Heart left ventricle (tissue), 16 donors: Measurements from ENCODE around the gene SPNS2. TPM values are rescaled to one million over a fixed set of nuclear protein-coding genes. Genes with fewer than 3 reads are reported as not detected.

ENCODE experiments used
- ATAC-seq, 4 donors: fragments of 200-7000 bp; cut with Tn5 transposase; one replicate each; pipeline ENCODE4 v1.9.1; 2020 to 2022; ENCODE audit warnings: moderate library complexity in 4 of 4, mild to moderate bottlenecking in 3 of 4, moderate number of reproducible peaks in 1 of 4
- DNase-seq, 5 donors: peaks; one replicate each; pipeline ENCODE4 v3.0.0-alpha.2; 2020
- H3K27ac ChIP-seq, 12 donors: fragments of 200-600 bp; sonication (generic) in 4 of 12; one replicate each; pipeline versions ENCODE4 v1.5.0 to v1.8.0; 2016 to 2022; ENCODE audit warnings: mild to moderate bottlenecking in 2 of 12
- H3K27me3 ChIP-seq, 9 donors: fragments of 200-600 bp; sonication (generic) in 2 of 9; one replicate each; pipeline versions ENCODE4 v1.5.1 to v1.8.0; 2016 to 2022; ENCODE audit warnings: mild to moderate bottlenecking in 3 of 9
- H3K36me3 ChIP-seq, 9 donors: fragments of 200-600 bp; sonication (generic) in 2 of 9; one replicate each; pipeline versions ENCODE4 v1.5.0 to v1.8.0; 2018 to 2022; ENCODE audit warnings: mild to moderate bottlenecking in 2 of 9
- H3K4me1 ChIP-seq, 12 donors: fragments of 200-600 bp; sonication (generic) in 4 of 12; one replicate each; pipeline versions ENCODE4 v1.5.0 to v1.8.0; 2016 to 2022; ENCODE audit warnings: mild to moderate bottlenecking in 3 of 12
- H3K4me3 ChIP-seq, 12 donors: fragments of 200-600 bp; sonication (generic) in 4 of 12; one replicate each; pipeline versions ENCODE4 v1.5.0 to v1.8.0; 2017 to 2022; ENCODE audit warnings: mild to moderate bottlenecking in 9 of 12, moderate library complexity in 4 of 12
- H3K9me3 ChIP-seq, 12 donors: fragments of 200-600 bp; sonication (generic) in 4 of 12; one replicate each; pipeline versions ENCODE4 v1.5.0 to v1.8.0; 2016 to 2022; ENCODE audit warnings: mild to moderate bottlenecking in 1 of 12
- CTCF ChIP-seq, 12 donors: fragments of 200-600 bp; sonication (generic) in 4 of 12; IDR thresholded peaks; one replicate each; pipeline versions ENCODE4 v1.5.0 to v1.8.0; 2018 to 2022; ENCODE audit warnings: antibody characterized with exemption in 12 of 12, mild to moderate bottlenecking in 5 of 12
- POLR2A ChIP-seq, 2 donors: fragments of 450-650 bp; IDR thresholded peaks; one replicate each; pipeline ENCODE4 v1.6.1; 2017; ENCODE audit warnings: antibody characterized with exemption in 2 of 2, mild to moderate bottlenecking in 2 of 2, moderate library complexity in 2 of 2
- WGBS, 4 donors: extraction: QIAGEN DNeasy Blood & Tissue Kit in 2 of 4; methylation state at CpG; one replicate each; pipeline versions ENCODE4 v1.1.5 to v1.1.7; 2013 to 2018; 5-methylcytosine and 5-hydroxymethylcytosine counted together
- intact Hi-C, 10 donors: fragments of 100-400 bp; cut with DNase I; formaldehyde crosslinking; loops; one replicate each; pipeline versions ENCODE4 v1.11.1 to v1.14.2; 2022
- polyA plus RNA-seq, 2 donors: library from polyadenylated mRNA; stranded (reverse); fragments of 200-250 nt; gene quantifications; one replicate each; pipeline ENCODE4 v1.2.3, GENCODE V29; 2013
- total RNA-seq, 9 donors: library from RNA; depleted of rRNA in 2 of 9; stranded (reverse); fragments of >200 nt in 2 of 9; fragmentation: NEBNext Ultra II Directional in 3 of 9; extraction: Animal tissue kit (Norgen Biotek cat#: 25700) in 3 of 9; gene quantifications; one replicate each; pipeline versions ENCODE4 v1.1.0 to v1.2.4, GENCODE V29; 2016 to 2023
- donor health status: ischemic (EF 13 %, LVEDD 7.1; RV severe dilation, severe dysfunction).
- donor health status: healthy with polysubstance abuse.
- donor health status: DM: no; HTN: yes; CAD: no.
- donor health status: DM: no; HTN: no; CAD: no.
- donor health status: ischemic (EF 25% LVEDD 6.9; RV normal size, moderate dysfunction).
- donor health status: ischemic (EF 25% LVEDD 5.7; RV mildly dilated, moderate dysfunction).
- donor health status: healthy.
- donor health status: DM: yes; HTN: yes; CAD: no.
- donor health status: ischemic (EF 35%, LVEDD 5.7; RV mildly dilated, moderate dysfunction).
- donor health status: nonischemic (EF 11% LVEDD 7.7; RV severe dilation, severe dysfunction).
- donor health status: DM: yes; HTN: yes; CAD: no.
- donor health status: PGD.
- donor health status: ischemic (EF 29% LVEDD 5.4; RV normal size, mild dysfunction).
- donor health status: nonischemic (EF 23%, LVEDD 6.1; RV moderate dilation, normal function).

Gene SPNS2
- total and polyA plus RNA-seq, 11 donors, result 6.4 to 22.0 (median 13.3) TPM

- Histone ChIP-seq H3K4me3 (peak overlapping the region; percentile 18 to 75 (median 62)), H3K27me3 (peaks cover 0 to 33% (median 0%) of the 10 kb centered on the region in 9 donors), H3K27ac (peak overlapping the region; percentile 26 to 82 (median 72)), H3K36me3 (no peaks in the 10 kb centered on the region), H3K9me3 (no peaks in the 10 kb centered on the region), H3K4me1 (peaks cover 2 to 63% (median 32%) of the 10 kb centered on the region in 12 donors)
- peak in 2 of 5 donors; percentile 37 to 52 for DNase-seq
- TF ChIP-seq CTCF (IDR thresholded peaks at IDR 0.05) (no peak), POLR2A (IDR thresholded peaks at IDR 0.05) (no peak)
- 1 to 3% (median 1%) methylated on average over 38 to 53 of the region's 53 CpGs for WGBS, 4 donors
- peak in 3 of 4 donors; percentile 16 to 59 (median 33) for ATAC-seq
- intact Hi-C loops, result loop anchor here in 6 of 10 donors (5.0 to 10.0 kb wide), 5 partner anchors 38 to 77 kb away; partner anchors contain the start of gene SPNS3 (in 1 of the 6)
Measured at GRCh38 chr17:4499431-4500190, 930 bp downstream of the SPNS2 start.

GRCh38 chr17:4500191-4500571 lies 1.5 kb downstream of the SPNS2 start:
- TF ChIP-seq CTCF (IDR thresholded peaks at IDR 0.05), result no peak
- no peak for TF ChIP-seq POLR2A (IDR thresholded peaks at IDR 0.05)
- H3K4me3 ChIP-seq, result peak overlapping the region; percentile 18 to 75 (median 62)
- H3K27me3 ChIP-seq, result peaks cover 0 to 33% (median 0%) of the 10 kb centered on the region in 9 donors
- no peaks in the 10 kb centered on the region for H3K9me3 ChIP-seq
- H3K27ac ChIP-seq, result peak overlapping the region in 11 of 12 donors; percentile 38 to 82 (median 72)
- no peak for DNase-seq
- no peaks in the 10 kb centered on the region for H3K36me3 ChIP-seq
- intact Hi-C loops, result loop anchor here in 4 of 10 donors (5.0 to 10.0 kb wide), 3 partner anchors 37 to 78 kb away; no protein-coding TSS in a partner anchor
- WGBS, 4 donors, result 19 to 24% (median 22%) methylated on average over 6 to 7 of the region's 7 CpGs
- ATAC-seq, result peak in 1 of 4 donors; percentile 6
- H3K4me1 ChIP-seq, result peaks cover 2 to 68% (median 35%) of the 10 kb centered on the region in 12 donors

GRCh38 chr17:4501295-4501949 lies 2.7 kb downstream of the SPNS2 start:
- peaks cover 0 to 33% (median 0%) of the 10 kb centered on the region in 9 donors for H3K27me3 ChIP-seq
- H3K27ac ChIP-seq, result peak overlapping the region in 8 of 12 donors; percentile 11 to 82 (median 50)
- WGBS, 4 donors, result 44 to 56% (median 48%) methylated on average over 3 of the region's 3 CpGs
- DNase-seq (no peak), ATAC-seq (no peak)
- peak overlapping the region in 10 of 12 donors; percentile 55 to 75 (median 64) for H3K4me3 ChIP-seq
- H3K9me3 ChIP-seq, result no peaks in the 10 kb centered on the region
- no peak for TF ChIP-seq CTCF (IDR thresholded peaks at IDR 0.05)
- TF ChIP-seq POLR2A (IDR thresholded peaks at IDR 0.05), result no peak
- H3K4me1 ChIP-seq, result peaks cover 2 to 81% (median 41%) of the 10 kb centered on the region in 12 donors
- intact Hi-C loops, result loop anchor here in 4 of 10 donors (5.0 to 10.0 kb wide), 3 partner anchors 36 to 79 kb away; no protein-coding TSS in a partner anchor
- H3K36me3 ChIP-seq, result no peaks in the 10 kb centered on the region
